Body of pancreas (tissue), 4 donors: ENCODE data around the gene P3H2. TPM values are rescaled to one million over a fixed set of nuclear protein-coding genes. Genes with fewer than 3 reads are reported as not detected.

Experiments used
- ATAC-seq: fragments of 150-250 bp; one replicate; pipeline ENCODE4 v1.9.1; 2016
- DNase-seq, 4 donors: peaks; one replicate each; pipeline ENCODE4 v3.0.0-alpha.2; 2019
- H3K27ac ChIP-seq, 4 donors: fragments of 200-600 bp; sonication (generic); 1 replicate in 3 of 4; 2 replicates in 1 of 4; pipeline versions ENCODE4 v1.5.1 to v1.6.1; 2016 to 2019; ENCODE audit warnings: mild to moderate bottlenecking in 1 of 4, mixed read lengths in 1 of 4, moderate library complexity in 1 of 4
- H3K27me3 ChIP-seq, 2 donors: fragments of 200-600 bp; sonication (generic); one replicate each; pipeline ENCODE4 v1.6.0; 2016; ENCODE audit warnings: mild to moderate bottlenecking in 1 of 2
- H3K36me3 ChIP-seq, 2 donors: fragments of 200-600 bp; sonication (generic); replicated peaks in 1 of 2; 2 replicates each; pipeline ENCODE4 v1.5.1; 2016; ENCODE audit warnings: low read depth in 2 of 2; ENCODE audit not compliant: insufficient read depth in 1 of 2
- H3K4me1 ChIP-seq: fragments of 200-600 bp; sonication (generic); one replicate; pipeline ENCODE4 v1.6.0; 2016
- H3K4me3 ChIP-seq, 2 donors: fragments of 200-600 bp; sonication (generic); 1 replicate in 1 of 2; 2 replicates in 1 of 2; pipeline ENCODE4 v1.5.1; 2016 to 2019
- H3K9me3 ChIP-seq, 3 donors: fragments of 200-600 bp; sonication (generic); 1 replicate in 2 of 3; 2 replicates in 1 of 3; pipeline ENCODE4 v1.5.1; 2016
- CTCF ChIP-seq, 7 experiments: fragments of 450-650 bp in 4 of 7; fragments of 200-600 bp in 3 of 7; sonication (generic) in 3 of 7; IDR thresholded peaks; one replicate each; pipeline ENCODE4 v1.5.1; 2016 to 2019; ENCODE audit warnings: antibody characterized with exemption in 7 of 7
- POLR2A ChIP-seq, 3 donors: fragments of 450-650 bp; IDR thresholded peaks; one replicate each; pipeline ENCODE4 v1.6.1; 2016; ENCODE audit warnings: antibody characterized with exemption in 3 of 3, mild to moderate bottlenecking in 2 of 3
- WGBS, 2 donors: methylation state at CpG; one replicate each; pipeline ENCODE4 v1.1.5; 2017; 5-methylcytosine and 5-hydroxymethylcytosine counted together
- intact Hi-C: fragments of 100-400 bp; cut with DNase I; formaldehyde crosslinking; loops from one replicate; pipeline ENCODE4 v1.15.1; 2023
- total RNA-seq, 2 donors: library from RNA; depleted of rRNA; stranded (reverse); fragments of >200 nt; gene quantifications; one replicate each; pipeline ENCODE4 v1.1.0, GENCODE V29; 2016

P3H2 gene
- total RNA-seq, 2 donors from 2014 or later, result 3.0 to 35.5 TPM

- H3K9me3 ChIP-seq, result no peaks in the 10 kb centered on the region
- H3K4me3 ChIP-seq, result no peak overlapping the region
- TF ChIP-seq POLR2A (IDR thresholded peaks at IDR 0.05), result no peak
- ATAC-seq (no peak), DNase-seq (no peak)
- WGBS, 2 donors, result 61 to 72% methylated on average over 4 of the region's 4 CpGs
- H3K4me1 ChIP-seq, result no peaks in the 10 kb centered on the region
- H3K36me3 ChIP-seq, result no peaks in the 10 kb centered on the region
- H3K27ac ChIP-seq, result no peak overlapping the region
- no peaks in the 10 kb centered on the region for H3K27me3 ChIP-seq
- intact Hi-C loops, result no loop called here
Observed at GRCh38 chr3:190060192-190060775, 60.4 kb downstream of the P3H2 start.

- WGBS, 2 donors, result 62 to 67% methylated on average over 1 of the region's 1 CpG
- H3K4me3 ChIP-seq, result no peak overlapping the region
- no peaks in the 10 kb centered on the region for H3K9me3 ChIP-seq
- H3K4me1 ChIP-seq, result no peaks in the 10 kb centered on the region
- ATAC-seq (no peak), DNase-seq (no peak)
- H3K27me3 ChIP-seq, result no peaks in the 10 kb centered on the region
- H3K27ac ChIP-seq, result no peak overlapping the region
- H3K36me3 ChIP-seq, result no peaks in the 10 kb centered on the region
- TF ChIP-seq CTCF (IDR thresholded peaks at IDR 0.05), result no peak
- TF ChIP-seq POLR2A (IDR thresholded peaks at IDR 0.05), result no peak
- intact Hi-C loops, result no loop called here
Observed at GRCh38 chr3:190059242-190059590, 61.5 kb downstream of the P3H2 start.

GRCh38 chr3:190058521-190059241, 62.0 kb downstream of the P3H2 start:
- TF ChIP-seq CTCF (IDR thresholded peaks at IDR 0.05) (no peak), POLR2A (IDR thresholded peaks at IDR 0.05) (no peak)
- no peaks in the 10 kb centered on the region for H3K4me1 ChIP-seq
- no peak overlapping the region for H3K4me3 ChIP-seq
- intact Hi-C loops, result no loop called here
- H3K27me3 ChIP-seq, result no peaks in the 10 kb centered on the region
- H3K36me3 ChIP-seq, result no peaks in the 10 kb centered on the region
- no peak for ATAC-seq
- DNase-seq, result no peak
- H3K27ac ChIP-seq, result no peak overlapping the region
- H3K9me3 ChIP-seq, result no peaks in the 10 kb centered on the region
- 42 to 56% methylated on average over 4 of the region's 4 CpGs for whole genome bisulfite sequencing, 2 donors

GRCh38 chr3:190056742-190057141, 64.0 kb downstream of the P3H2 start:
- no peaks in the 10 kb centered on the region for H3K36me3 ChIP-seq
- intact Hi-C loops, result no loop called here
- no peak overlapping the region for H3K4me3 ChIP-seq
- no peaks in the 10 kb centered on the region for H3K27me3 ChIP-seq
- ATAC-seq (no peak), DNase-seq (no peak)
- TF ChIP-seq POLR2A (IDR thresholded peaks at IDR 0.05), result no peak
- no peak for TF ChIP-seq CTCF (IDR thresholded peaks at IDR 0.05)
- 52 to 59% methylated on average over 4 of the region's 4 CpGs for WGBS, 2 donors
- H3K4me1 ChIP-seq, result no peaks in the 10 kb centered on the region
- no peaks in the 10 kb centered on the region for H3K9me3 ChIP-seq
- no peak overlapping the region for H3K27ac ChIP-seq

- Histone ChIP-seq H3K27ac (no peak overlapping the region), H3K36me3 (no peaks in the 10 kb centered on the region), H3K4me3 (no peak overlapping the region), H3K9me3 (no peaks in the 10 kb centered on the region), H3K4me1 (no peaks in the 10 kb centered on the region), H3K27me3 (no peaks in the 10 kb centered on the region)
- TF ChIP-seq CTCF (IDR thresholded peaks at IDR 0.05) (no peak), POLR2A (IDR thresholded peaks at IDR 0.05) (no peak)
- DNase-seq (no peak), ATAC-seq (no peak)
- 66 to 70% methylated on average over 4 of the region's 4 CpGs for WGBS, 2 donors
- intact Hi-C loops, result no loop called here
Observed at GRCh38 chr3:190055773-190056172, 64.9 kb downstream of the P3H2 start.
